HFF-Myc (cell line): ENCODE measurements around the gene NUTF2.
"Not testable (repeated sequence)": the region's sequence is repeated elsewhere in the genome, so short reads cannot be mapped to it uniquely, and the experiment has no call there.

Source experiments
- DNase-seq: peaks from one replicate; pipeline ENCODE4 v3.0.0-alpha.2; 2011; ENCODE audit warnings: low read depth; ENCODE audit errors: extremely low read depth
- H3K4me3 ChIP-seq: replicated peaks from 2 replicates; pipeline ENCODE4 v1.5.1; 2011; ENCODE audit warnings: low read depth, mild to moderate bottlenecking, control low read depth, low read length
- TF ChIP-seq, protein P1 (sequence below): IDR thresholded peaks from 2 replicates; pipeline ENCODE4 v1.5.1; 2012; ENCODE audit warnings: mild to moderate bottlenecking, low read depth, low read length, control low read depth; ENCODE audit errors: missing control alignments

NUTF2 gene

DNA sequence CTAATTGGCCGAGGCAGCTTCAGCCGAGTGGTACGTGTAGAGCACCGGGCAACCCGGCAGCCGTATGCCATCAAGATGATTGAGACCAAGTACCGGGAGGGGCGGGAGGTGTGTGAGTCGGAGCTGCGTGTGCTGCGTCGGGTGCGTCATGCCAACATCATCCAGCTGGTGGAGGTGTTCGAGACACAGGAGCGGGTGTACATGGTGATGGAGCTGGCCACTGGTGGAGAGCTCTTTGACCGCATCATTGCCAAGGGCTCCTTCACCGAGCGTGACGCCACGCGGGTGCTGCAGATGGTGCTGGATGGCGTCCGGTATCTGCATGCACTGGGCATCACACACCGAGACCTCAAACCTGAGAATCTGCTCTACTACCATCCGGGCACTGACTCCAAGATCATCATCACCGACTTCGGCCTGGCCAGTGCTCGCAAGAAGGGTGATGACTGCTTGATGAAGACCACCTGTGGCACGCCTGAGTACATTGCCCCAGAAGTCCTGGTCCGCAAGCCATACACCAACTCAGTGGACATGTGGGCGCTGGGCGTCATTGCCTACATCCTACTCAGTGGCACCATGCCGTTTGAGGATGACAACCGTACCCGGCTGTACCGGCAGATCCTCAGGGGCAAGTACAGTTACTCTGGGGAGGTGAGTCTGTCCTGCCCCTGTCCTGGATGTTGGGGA is 62.5 kb downstream of the NUTF2 start:
- TF ChIP-seq, protein P1, sequence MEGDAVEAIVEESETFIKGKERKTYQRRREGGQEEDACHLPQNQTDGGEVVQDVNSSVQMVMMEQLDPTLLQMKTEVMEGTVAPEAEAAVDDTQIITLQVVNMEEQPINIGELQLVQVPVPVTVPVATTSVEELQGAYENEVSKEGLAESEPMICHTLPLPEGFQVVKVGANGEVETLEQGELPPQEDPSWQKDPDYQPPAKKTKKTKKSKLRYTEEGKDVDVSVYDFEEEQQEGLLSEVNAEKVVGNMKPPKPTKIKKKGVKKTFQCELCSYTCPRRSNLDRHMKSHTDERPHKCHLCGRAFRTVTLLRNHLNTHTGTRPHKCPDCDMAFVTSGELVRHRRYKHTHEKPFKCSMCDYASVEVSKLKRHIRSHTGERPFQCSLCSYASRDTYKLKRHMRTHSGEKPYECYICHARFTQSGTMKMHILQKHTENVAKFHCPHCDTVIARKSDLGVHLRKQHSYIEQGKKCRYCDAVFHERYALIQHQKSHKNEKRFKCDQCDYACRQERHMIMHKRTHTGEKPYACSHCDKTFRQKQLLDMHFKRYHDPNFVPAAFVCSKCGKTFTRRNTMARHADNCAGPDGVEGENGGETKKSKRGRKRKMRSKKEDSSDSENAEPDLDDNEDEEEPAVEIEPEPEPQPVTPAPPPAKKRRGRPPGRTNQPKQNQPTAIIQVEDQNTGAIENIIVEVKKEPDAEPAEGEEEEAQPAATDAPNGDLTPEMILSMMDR = no peak
- H3K4me3 ChIP-seq = no peak overlapping the region
- DNase-seq = no peak

DNA sequence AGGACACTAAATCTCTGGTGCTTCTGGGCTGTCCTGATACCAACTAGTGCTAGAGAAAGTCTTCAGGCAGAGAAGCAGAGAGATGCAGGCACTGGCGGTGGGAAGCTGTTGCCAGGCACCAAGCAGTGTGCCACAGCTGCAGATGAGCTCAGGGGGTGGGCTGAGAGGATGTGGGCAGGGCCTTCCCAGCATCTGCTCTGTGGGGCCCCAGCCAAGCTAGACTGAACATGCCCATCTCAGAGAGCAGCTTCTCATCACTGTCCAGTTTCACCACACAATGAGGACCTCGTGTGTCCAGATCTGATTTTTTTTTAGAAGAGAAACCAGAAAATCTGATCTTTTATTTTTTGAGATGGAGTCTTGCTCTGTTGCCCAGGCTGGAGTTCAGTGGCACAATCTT is 63.4 kb downstream of the NUTF2 start:
- DNase-seq = peak; percentile 48
- TF ChIP-seq, protein P1 = no peak
- no peak overlapping the region for H3K4me3 ChIP-seq

DNA sequence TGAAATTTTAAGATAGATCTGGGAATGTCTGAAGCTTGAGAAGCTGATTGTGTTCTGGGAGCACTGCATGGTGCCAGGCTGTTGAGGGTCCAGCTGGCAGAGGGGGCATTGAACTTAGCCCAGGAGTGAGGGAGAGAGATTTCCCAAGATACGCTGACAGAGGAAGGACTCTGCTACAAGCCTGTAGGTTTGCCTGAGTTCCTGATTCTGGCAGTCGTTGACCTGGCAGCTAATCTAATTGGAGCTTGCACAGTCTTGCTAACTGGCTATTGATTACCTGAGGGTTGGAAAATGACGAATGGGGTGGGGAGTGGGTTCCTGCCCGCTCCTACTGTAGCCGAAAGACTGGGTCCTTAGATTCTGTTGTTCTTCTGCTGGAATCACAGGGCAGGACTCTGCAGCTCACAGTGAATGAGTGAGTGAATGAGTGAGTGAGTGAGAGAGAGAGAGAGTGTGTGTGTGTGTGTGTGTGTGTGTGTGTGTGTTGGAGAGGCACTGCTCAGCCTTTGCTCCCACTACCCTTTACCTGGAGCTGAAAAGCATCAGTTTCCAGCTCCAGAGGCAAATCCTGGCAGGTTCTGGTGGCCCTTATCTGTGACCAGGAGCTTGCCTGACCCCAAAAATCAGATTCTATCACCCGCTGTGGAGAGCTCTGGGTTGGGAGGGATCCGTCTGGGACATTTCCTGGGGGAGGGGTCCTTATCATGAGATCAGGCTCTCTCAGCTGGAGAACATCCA is 68.2 kb downstream of the NUTF2 start:
- TF ChIP-seq, protein P1 = no peak
- DNase-seq = no peak
- no peak overlapping the region for H3K4me3 ChIP-seq

DNA sequence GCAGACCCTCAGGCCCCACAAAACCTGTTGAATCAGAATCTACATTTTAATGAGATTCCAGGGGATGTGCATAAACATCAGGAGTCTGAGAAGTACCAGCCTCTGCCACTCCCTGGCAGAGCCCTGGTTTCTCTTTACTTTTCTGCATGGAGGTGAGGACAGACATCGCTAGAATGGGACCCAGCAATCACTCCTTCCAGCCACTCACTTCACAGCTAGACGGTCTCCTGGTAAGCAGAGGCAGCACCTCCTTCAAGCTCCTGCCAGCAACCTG is 68.7 kb downstream of the NUTF2 start:
- not testable (repeated sequence) for H3K4me3 ChIP-seq, DNase-seq

DNA sequence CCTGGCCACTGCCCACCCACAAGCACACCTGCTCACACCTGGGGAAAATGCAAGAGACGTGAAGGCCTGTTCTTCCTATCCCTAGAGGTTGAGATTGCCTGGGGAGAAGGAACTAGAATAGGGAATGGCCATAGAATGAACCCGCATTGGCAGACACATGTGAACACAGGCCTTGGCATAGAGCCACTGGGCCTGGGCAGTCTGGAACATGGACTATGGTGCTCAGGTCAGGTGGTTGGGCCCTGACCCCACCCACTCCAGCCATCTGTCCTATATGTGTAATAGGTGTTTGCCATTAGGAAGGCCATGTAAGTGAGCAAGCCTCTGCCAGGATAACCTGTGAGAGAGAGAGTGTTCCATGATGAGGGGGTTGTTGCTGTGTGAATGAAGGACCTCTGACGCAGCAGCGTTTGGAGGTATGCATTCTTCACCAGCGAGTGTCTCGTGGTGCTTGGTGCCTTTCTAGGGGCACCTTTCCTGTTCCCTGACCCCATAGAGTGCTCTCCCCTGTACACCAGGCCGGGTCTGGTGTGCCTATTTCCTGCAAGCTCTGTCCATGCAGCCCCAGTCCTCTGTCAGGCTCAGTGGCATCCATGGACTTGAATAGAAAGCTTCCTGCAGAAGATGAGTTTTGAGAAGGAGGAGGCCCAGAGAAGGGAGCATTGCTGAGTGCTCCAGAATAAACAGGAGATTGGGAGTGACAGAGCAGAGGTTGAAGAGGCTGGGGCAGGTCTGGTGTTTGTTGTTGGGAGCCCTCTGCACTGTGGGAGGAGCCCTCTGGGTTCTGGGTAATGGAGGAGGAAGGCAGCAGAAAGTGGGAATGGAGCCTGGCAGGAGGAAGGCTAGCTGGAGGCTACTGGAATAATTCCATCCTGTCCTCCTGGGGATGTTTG is 69.3 kb downstream of the NUTF2 start:
- H3K4me3 ChIP-seq = no peak overlapping the region
- no peak for DNase-seq
- TF ChIP-seq, protein P1 = no peak

DNA sequence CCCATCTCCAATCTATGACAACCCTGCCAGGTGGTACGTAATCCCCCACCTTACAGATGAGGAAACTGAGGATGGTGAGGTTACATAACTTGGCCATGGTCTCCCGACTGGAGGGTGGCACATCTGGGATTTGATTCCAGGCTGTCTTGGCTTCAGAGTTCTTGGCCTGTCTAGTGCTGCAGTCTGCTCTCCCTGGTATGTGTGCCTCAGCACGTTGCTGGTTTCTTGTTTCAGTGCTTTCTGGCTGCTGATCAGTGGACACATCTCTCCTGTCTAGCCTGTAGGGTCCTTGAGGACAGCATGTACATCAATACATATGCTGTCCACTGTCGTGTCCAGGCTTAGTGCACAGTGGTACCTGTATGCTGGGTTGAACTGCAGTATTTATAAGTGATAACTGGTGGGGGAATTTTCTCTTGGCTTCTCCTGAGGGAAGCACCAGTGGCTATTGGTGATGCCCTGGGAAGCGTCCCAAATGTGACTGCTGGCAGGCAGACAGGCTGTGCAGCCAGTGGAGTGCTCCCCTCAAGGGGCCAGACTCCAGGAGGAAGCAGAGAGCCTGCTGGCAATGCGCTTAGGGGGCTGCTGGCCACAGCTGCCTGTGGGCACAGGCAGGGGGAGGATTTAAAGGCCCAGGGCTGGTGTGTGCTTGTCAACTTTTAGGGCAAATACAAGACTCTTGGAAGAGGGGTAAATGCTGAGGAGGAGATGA is 70.6 kb downstream of the NUTF2 start:
- TF ChIP-seq, protein P1 = no peak
- H3K4me3 ChIP-seq = no peak overlapping the region
- no peak for DNase-seq
